Neural crest cell (in vitro differentiated cells): ENCODE measurements around the gene PTPRS. TPM values are rescaled to one million over a fixed set of nuclear protein-coding genes. Genes with fewer than 3 reads are reported as not detected.

Source experiments
- DNase-seq: peaks from one replicate; pipeline ENCODE4 v3.0.0; 2021; ENCODE audit warnings: low read depth, mixed read lengths, low spot score
- H3K27ac Mint-ChIP-seq: one replicate; pipeline ENCODE4 v1.8.0; 2021; ENCODE audit warnings: mild to moderate bottlenecking, mixed read lengths; ENCODE audit not compliant: unreplicated experiment
- H3K27me3 Mint-ChIP-seq: 2 replicates; pipeline ENCODE4 v1.8.0; 2021; ENCODE audit warnings: low read depth, mild to moderate bottlenecking, mixed read lengths
- H3K36me3 Mint-ChIP-seq: 2 replicates; pipeline ENCODE4 v1.8.0; 2021; ENCODE audit warnings: low read depth, mild to moderate bottlenecking, mixed read lengths
- H3K4me1 Mint-ChIP-seq: 2 replicates; pipeline ENCODE4 v1.8.0; 2021; ENCODE audit warnings: mixed read lengths
- H3K4me3 Mint-ChIP-seq: one replicate; pipeline ENCODE4 v1.8.0; 2021; ENCODE audit warnings: mild to moderate bottlenecking, mixed read lengths
- H3K9me3 Mint-ChIP-seq: 2 replicates; pipeline ENCODE4 v1.8.0; 2021; ENCODE audit warnings: mixed read lengths
- CTCF ChIP-seq: fragments of 200-600 bp; sonication (generic); conservative IDR thresholded peaks from 2 replicates; pipeline ENCODE4 v1.5.0; 2021; ENCODE audit warnings: antibody characterized with exemption, mild to moderate bottlenecking
- total RNA-seq: library from RNA; stranded (reverse); gene quantifications from 2 replicates; pipeline ENCODE4 v1.2.1, GENCODE V29; 2021

PTPRS gene
- total RNA-seq, 1 donor from 2014 or later = 357 TPM

GRCh38 chr19:5360003-5360780 is 19.6 kb upstream of the PTPRS start:
- TF ChIP-seq CTCF = no peak

GRCh38 chr19:5358173-5358800 is 17.7 kb upstream of the PTPRS start:
- H3K4me1 Mint-ChIP-seq = peaks cover 3% of the 10 kb centered on the region
- peaks cover 16% of the 10 kb centered on the region for H3K27me3 Mint-ChIP-seq
- H3K27ac Mint-ChIP-seq = no peak overlapping the region
- no peak for TF ChIP-seq CTCF
- H3K36me3 Mint-ChIP-seq = no peaks in the 10 kb centered on the region
- no peaks in the 10 kb centered on the region for H3K9me3 Mint-ChIP-seq
- no peak overlapping the region for H3K4me3 Mint-ChIP-seq
- no peak for DNase-seq

More at GRCh38 chr19:5360003-5360780, 19.6 kb upstream of the PTPRS start:
- DNase-seq = no peak
- H3K27me3 Mint-ChIP-seq = peaks cover 16% of the 10 kb centered on the region
- H3K4me3 Mint-ChIP-seq = no peak overlapping the region
- no peak overlapping the region for H3K27ac Mint-ChIP-seq
- H3K9me3 Mint-ChIP-seq = no peaks in the 10 kb centered on the region
- peaks cover 3% of the 10 kb centered on the region for H3K4me1 Mint-ChIP-seq
- no peaks in the 10 kb centered on the region for H3K36me3 Mint-ChIP-seq

- H3K4me3 Mint-ChIP-seq = no peak overlapping the region
- peaks cover 16% of the 10 kb centered on the region for H3K27me3 Mint-ChIP-seq
- no peak for TF ChIP-seq CTCF
- H3K9me3 Mint-ChIP-seq = no peaks in the 10 kb centered on the region
- no peaks in the 10 kb centered on the region for H3K36me3 Mint-ChIP-seq
- H3K4me1 Mint-ChIP-seq = peaks cover 4% of the 10 kb centered on the region
- no peak overlapping the region for H3K27ac Mint-ChIP-seq
- no peak for DNase-seq
Observed at GRCh38 chr19:5357584-5357983, 17.0 kb upstream of the PTPRS start.

- Mint-ChIP-seq H3K4me3 (no peak overlapping the region), H3K27me3 (peaks cover 16% of the 10 kb centered on the region), H3K4me1 (peaks cover 7% of the 10 kb centered on the region), H3K9me3 (no peaks in the 10 kb centered on the region), H3K36me3 (no peaks in the 10 kb centered on the region), H3K27ac (no peak overlapping the region)
- no peak for DNase-seq
- no peak for TF ChIP-seq CTCF
Observed at GRCh38 chr19:5356918-5357317, 16.3 kb upstream of the PTPRS start.

- Mint-ChIP-seq H3K9me3 (no peaks in the 10 kb centered on the region), H3K4me3 (no peak overlapping the region), H3K4me1 (peaks cover 7% of the 10 kb centered on the region), H3K27ac (no peak overlapping the region), H3K36me3 (no peaks in the 10 kb centered on the region), H3K27me3 (peaks cover 16% of the 10 kb centered on the region)
- no peak for DNase-seq
- no peak for TF ChIP-seq CTCF
Observed at GRCh38 chr19:5356428-5356827, 15.8 kb upstream of the PTPRS start.
